B cell (primary cell): ENCODE results near the gene AFF1. TPM values are rescaled to one million over a fixed set of nuclear protein-coding genes. Genes with fewer than 3 reads are reported as not detected.

Experiments used
- ATAC-seq: fragments of 200-7000 bp; cut with Tn5 transposase; one replicate; pipeline ENCODE4 v1.10.0; 2021; ENCODE audit warnings: low read depth, mild to moderate bottlenecking, moderate number of reproducible peaks, moderate library complexity
- CTCF ChIA-PET: fragments of 350-600 bp; sonication (Branson Sonifier 250); formaldehyde crosslinking; loops from one replicate; lab custom pipeline; 2021; ENCODE audit warnings: antibody characterized with exemption, inconsistent platforms; lab: Charles Lee
- POLR2A ChIA-PET: fragments of 350-600 bp; sonication (Branson Sonifier 250); formaldehyde crosslinking; loops from one replicate; lab custom pipeline; 2021; ENCODE audit warnings: antibody characterized with exemption; lab: Charles Lee
- DNase-seq: peaks from one replicate; pipeline ENCODE4 v3.0.0; 2013
- H2AFZ ChIP-seq: 2 replicates; pipeline ENCODE4 v1.6.1; 2012; ENCODE audit warnings: mild to moderate bottlenecking, low read depth, low read length; ENCODE audit not compliant: insufficient read depth, poor library complexity, severe bottlenecking
- H3K27ac ChIP-seq, 2 donors: 1 replicate in 1 of 2; 2 replicates in 1 of 2; pipeline ENCODE4 v1.5.1; 2012 to 2013; ENCODE audit warnings: low read length in 2 of 2, mild to moderate bottlenecking in 2 of 2, moderate library complexity in 1 of 2
- H3K27me3 ChIP-seq, 4 experiments: fragments of 200-600 bp in 1 of 4; sonication (generic) in 1 of 4; replicated peaks in 1 of 4; 1 replicate in 2 of 4; 2 replicates in 2 of 4; pipeline versions ENCODE4 v1.6.1 to v1.7.0; 2013 to 2016; ENCODE audit warnings: low read length in 3 of 4, mild to moderate bottlenecking in 2 of 4, mixed read lengths in 1 of 4, moderate library complexity in 1 of 4; ENCODE audit not compliant: insufficient read depth in 4 of 4, control insufficient read depth in 3 of 4; ENCODE audit errors: control extremely low read depth in 1 of 4
- H3K36me3 ChIP-seq, 2 experiments: replicated peaks in 1 of 2; 1 replicate in 1 of 2; 2 replicates in 1 of 2; pipeline versions ENCODE4 v1.6.1 to v1.7.1; 2013; ENCODE audit warnings: low read length in 1 of 2; ENCODE audit not compliant: insufficient read depth in 2 of 2, control insufficient read depth in 1 of 2; ENCODE audit errors: control extremely low read depth in 1 of 2, extremely low read depth in 1 of 2
- H3K4me1 ChIP-seq, 2 donors: fragments of 200-600 bp in 1 of 2; sonication (generic) in 1 of 2; 1 replicate in 1 of 2; 2 replicates in 1 of 2; pipeline versions ENCODE4 v1.5.1 to v1.6.1; 2013 to 2017; ENCODE audit warnings: low read length in 2 of 2; ENCODE audit not compliant: control insufficient read depth in 2 of 2, insufficient read depth in 2 of 2
- H3K4me2 ChIP-seq: replicated peaks from 2 replicates; pipeline ENCODE3; 2012; ENCODE audit warnings: mild to moderate bottlenecking, low read depth, low read length; ENCODE audit not compliant: poor library complexity, severe bottlenecking
- H3K4me3 ChIP-seq, 5 experiments: fragments of 200-600 bp in 1 of 5; sonication (generic) in 1 of 5; 1 replicate in 3 of 5; 2 replicates in 2 of 5; pipeline versions ENCODE4 v1.5.1 to v1.7.0; 2011 to 2016; ENCODE audit warnings: low read length in 4 of 5, mild to moderate bottlenecking in 4 of 5, low read depth in 2 of 5, control low read depth in 1 of 5, moderate library complexity in 1 of 5; ENCODE audit not compliant: insufficient read depth in 1 of 5; ENCODE audit errors: control extremely low read depth in 1 of 5, extremely low read depth in 1 of 5
- H3K79me2 ChIP-seq: fragments of 200-600 bp; sonication (generic); one replicate; pipeline ENCODE4 v1.6.0; 2016; ENCODE audit warnings: low read length; ENCODE audit not compliant: control insufficient read depth, insufficient read depth
- H3K9ac ChIP-seq: fragments of 200-600 bp; sonication (generic); 2 replicates; pipeline ENCODE4 v1.6.1; 2017; ENCODE audit warnings: mild to moderate bottlenecking, low read length, moderate library complexity
- H3K9me3 ChIP-seq, 3 donors: one replicate each; pipeline versions ENCODE4 v1.6.1 to v1.7.1; 2013; ENCODE audit warnings: low read length in 2 of 3; ENCODE audit not compliant: control insufficient read depth in 2 of 3, insufficient read depth in 1 of 3; ENCODE audit errors: control extremely low read depth in 1 of 3
- H4K20me1 ChIP-seq: 2 replicates; pipeline ENCODE4 v1.6.0; 2012; ENCODE audit warnings: mild to moderate bottlenecking, low read length; ENCODE audit not compliant: insufficient read depth, control insufficient read depth, poor library complexity, severe bottlenecking
- H3K27ac Mint-ChIP-seq: one replicate; pipeline ENCODE4 v1.8.0; 2021; ENCODE audit warnings: mixed read lengths
- H3K27me3 Mint-ChIP-seq: one replicate; pipeline ENCODE4 v1.8.0; 2021; ENCODE audit warnings: mixed read lengths
- H3K4me1 Mint-ChIP-seq: one replicate; pipeline ENCODE4 v1.8.0; 2021; ENCODE audit warnings: mixed read lengths
- H3K4me3 Mint-ChIP-seq: one replicate; pipeline ENCODE4 v1.8.0; 2021; ENCODE audit warnings: mixed read lengths
- H3K9me3 Mint-ChIP-seq: one replicate; pipeline ENCODE4 v1.8.0; 2022; ENCODE audit warnings: mixed read lengths; ENCODE audit not compliant: insufficient read depth
- CTCF ChIP-seq: fragments of 200-600 bp; IDR thresholded peaks from one replicate; pipeline ENCODE4 v1.8.0; 2022; ENCODE audit warnings: antibody characterized with exemption, mild to moderate bottlenecking
- EZH2 ChIP-seq: IDR thresholded peaks from 2 replicates; pipeline ENCODE4 v1.6.1; 2012; ENCODE audit warnings: borderline replicate concordance, low read depth, mild to moderate bottlenecking, moderate library complexity, low read length; ENCODE audit not compliant: insufficient read depth, poor library complexity, severe bottlenecking
- WGBS: methylation state at CpG from one replicate; pipeline ENCODE4 v1.1.5; 2013; ENCODE audit warnings: missing lambda C conversion rate; ENCODE audit not compliant: insufficient coverage; 5-methylcytosine and 5-hydroxymethylcytosine counted together
- intact Hi-C: fragments of 100-400 bp; cut with micrococcal nuclease; formaldehyde crosslinking; loops from one replicate; pipeline ENCODE4 v1.10.0; 2022
- polyA plus RNA-seq: library from polyadenylated mRNA; depleted of rRNA; stranded (reverse); fragments of >200 nt; gene quantifications from 2 replicates; pipeline ENCODE4 v1.2.3, GENCODE V29; 2012
- total RNA-seq, 2 donors: library from RNA; stranded (reverse); fragments of 120-200 nt in 1 of 2; gene quantifications; 1 replicate in 1 of 2; 2 replicates in 1 of 2; pipeline versions ENCODE4 v1.2.3 to v1.2.4, GENCODE V29; 2013 to 2022

Gene AFF1
- total and polyA plus RNA-seq, 2 donors (not counting 1 experiment from before 2014, with no cell fraction given): 15.3 to 135 TPM

GRCh38 chr4:87052615-87053014 is 117.8 kb downstream of the AFF1 start:
- Histone ChIP-seq H3K4me2 (no peak overlapping the region), H3K4me1 (peaks cover 25 to 31% of the 10 kb centered on the region in 2 donors), H3K27me3 (no peaks in the 10 kb centered on the region), H3K79me2 (peaks cover 86% of the 10 kb centered on the region), H4K20me1 (peaks cover 66% of the 10 kb centered on the region), H3K27ac (no peak overlapping the region), H2AFZ (no peak overlapping the region), H3K36me3 (peaks cover 0 to 11% of the 10 kb centered on the region in 2 experiments), H3K4me3 (no peak overlapping the region), H3K9me3 (no peaks in the 10 kb centered on the region), H3K9ac (no peak overlapping the region)
- 100% methylated on average over 3 of the region's 4 CpGs for WGBS
- Mint-ChIP-seq H3K4me3 (no peak overlapping the region), H3K27ac (no peak overlapping the region), H3K27me3 (no peaks in the 10 kb centered on the region), H3K4me1 (peaks cover 61% of the 10 kb centered on the region), H3K9me3 (no peaks in the 10 kb centered on the region)
- POLR2A ChIA-PET: interaction anchor here (1.2 kb wide), 1 partner anchor 12 kb away, joined by 9 read pairs; no protein-coding TSS in a partner anchor
- CTCF ChIA-PET: interaction anchor here (1.6 to 3.4 kb wide), 2 partner anchors 40 to 130 kb away, joined by 4 to 11 read pairs; no protein-coding TSS in a partner anchor
- ATAC-seq (no peak), DNase-seq (no peak)
- TF ChIP-seq CTCF (no peak), EZH2 (no peak)
- intact Hi-C loops: loop anchor here (5.0 kb wide), 1 partner anchor 40 kb away; no protein-coding TSS in a partner anchor

- Histone ChIP-seq H3K79me2 (peaks cover 88% of the 10 kb centered on the region), H3K36me3 (peaks cover 0 to 9% of the 10 kb centered on the region in 2 experiments), H3K4me2 (peak overlapping the region; percentile 32), H3K4me3 (no peak overlapping the region), H3K9ac (no peak overlapping the region), H2AFZ (no peak overlapping the region), H3K27ac (no peak overlapping the region), H4K20me1 (peaks cover 70% of the 10 kb centered on the region), H3K9me3 (no peaks in the 10 kb centered on the region), H3K4me1 (peaks cover 25 to 31% of the 10 kb centered on the region in 2 donors), H3K27me3 (no peaks in the 10 kb centered on the region)
- H3K4me3 Mint-ChIP-seq: no peak overlapping the region
- intact Hi-C loops: loop anchor here (5.0 kb wide), 1 partner anchor 39 kb away; no protein-coding TSS in a partner anchor
- no peak for TF ChIP-seq CTCF
- TF ChIP-seq EZH2: no peak
- H3K4me1 Mint-ChIP-seq: peaks cover 63% of the 10 kb centered on the region
- DNase-seq: no peak
- WGBS: 56% methylated on average over 1 of the region's 3 CpGs
- CTCF ChIA-PET: interaction anchor here (0.6 to 3.4 kb wide), 4 partner anchors 9 to 129 kb away, joined by 3 to 11 read pairs (median 4); no protein-coding TSS in a partner anchor
- H3K9me3 Mint-ChIP-seq: no peaks in the 10 kb centered on the region
- peak overlapping the region; percentile 27 for H3K27ac Mint-ChIP-seq
- POLR2A ChIA-PET: interaction anchor here (1.2 kb wide), 1 partner anchor 12 kb away, joined by 9 read pairs; no protein-coding TSS in a partner anchor
- no peak for ATAC-seq
- no peaks in the 10 kb centered on the region for H3K27me3 Mint-ChIP-seq
Observed at GRCh38 chr4:87053176-87053658, 118.4 kb downstream of the AFF1 start.
